Kidney (tissue), 14 donors: ENCODE data around the gene DUSP22. TPM values are rescaled to one million over a fixed set of nuclear protein-coding genes. Genes with fewer than 3 reads are reported as not detected.

Experiments
- DNase-seq, 5 donors: peaks; one replicate each; pipeline ENCODE4 v3.0.0-alpha.2; 2013 to 2020
- FAIRE-seq: peaks from 2 replicates; lab custom pipeline; 2012; peaks lifted over from hg19 to GRCh38; lab: Jason Lieb, UNC
- H3K27ac ChIP-seq, 2 donors: one replicate each; pipeline ENCODE4 v1.7.0; 2013; ENCODE audit warnings: low read depth in 2 of 2, low read length in 2 of 2, inconsistent platforms in 1 of 2
- H3K27me3 ChIP-seq: one replicate; pipeline ENCODE4 v1.7.1; 2013; ENCODE audit warnings: low read length, inconsistent platforms; ENCODE audit not compliant: control insufficient read depth, insufficient read depth
- H3K36me3 ChIP-seq, 3 donors: one replicate each; pipeline versions ENCODE4 v1.7.0 to v1.7.1; 2013; ENCODE audit warnings: low read length in 3 of 3, control low read depth in 1 of 3, inconsistent platforms in 1 of 3; ENCODE audit not compliant: insufficient read depth in 3 of 3, control insufficient read depth in 2 of 3
- H3K4me1 ChIP-seq, 3 donors: one replicate each; pipeline versions ENCODE4 v1.7.0 to v1.7.1; 2013; ENCODE audit warnings: low read length in 3 of 3, inconsistent platforms in 1 of 3, low read depth in 1 of 3; ENCODE audit not compliant: control insufficient read depth in 2 of 3, insufficient read depth in 2 of 3
- H3K4me3 ChIP-seq, 3 donors: one replicate each; pipeline versions ENCODE4 v1.7.0 to v1.8.1; 2013; ENCODE audit warnings: low read length in 3 of 3, control low read depth in 1 of 3, inconsistent platforms in 1 of 3
- H3K9ac ChIP-seq, 3 donors: one replicate each; pipeline versions ENCODE4 v1.7.0 to v1.7.1; 2013; ENCODE audit warnings: low read length in 3 of 3, control low read depth in 1 of 3, inconsistent platforms in 1 of 3
- H3K9me3 ChIP-seq, 3 donors: one replicate each; pipeline versions ENCODE4 v1.7.0 to v1.7.1; 2013; ENCODE audit warnings: low read length in 3 of 3, control low read depth in 1 of 3, inconsistent platforms in 1 of 3; ENCODE audit not compliant: control insufficient read depth in 2 of 3, insufficient read depth in 1 of 3
- intact Hi-C: fragments of 100-400 bp; cut with DNase I; formaldehyde crosslinking; loops from one replicate; pipeline ENCODE4 v1.11.1; 2022
- polyA plus RNA-seq: library from polyadenylated mRNA; stranded (reverse); fragments of 350-450 nt; fragmentation: Illumina TruSeq; extraction: RNeasy Lipid Tissue Mini Kit (QIAGEN cat#74804); gene quantifications from one replicate; pipeline ENCODE4 v1.2.3, GENCODE V29; 2014; ENCODE audit warnings: low read depth, low replicate concordance; ENCODE audit not compliant: insufficient read depth
- total RNA-seq: library from RNA; stranded (reverse); fragmentation: NEBNext Ultra II Directional; extraction: Animal tissue kit (Norgen Biotek cat#: 25700); gene quantifications from one replicate; pipeline ENCODE4 v1.2.1, GENCODE V29; 2021
- TF ChIP-seq, protein P1 (sequence below): IDR thresholded peaks from 3 replicates; pipeline ENCODE4 v1.5.1; 2012; ENCODE audit warnings: mild to moderate bottlenecking, moderate library complexity, borderline replicate concordance; ENCODE audit not compliant: insufficient read depth; ENCODE audit errors: extremely low read depth
- donor health status: control.
- donor health status: control.
- donor health status: control.
- donor health status: control.
- donor health status: control.
- donor health status: DM: yes; HTN: yes; CAD: no.
- donor health status: Normal renal cell carcinoma (clear cell type).

DUSP22 gene
- total and polyA plus RNA-seq, 2 donors from 2014 or later = 24.0 to 60.7 TPM

DNA sequence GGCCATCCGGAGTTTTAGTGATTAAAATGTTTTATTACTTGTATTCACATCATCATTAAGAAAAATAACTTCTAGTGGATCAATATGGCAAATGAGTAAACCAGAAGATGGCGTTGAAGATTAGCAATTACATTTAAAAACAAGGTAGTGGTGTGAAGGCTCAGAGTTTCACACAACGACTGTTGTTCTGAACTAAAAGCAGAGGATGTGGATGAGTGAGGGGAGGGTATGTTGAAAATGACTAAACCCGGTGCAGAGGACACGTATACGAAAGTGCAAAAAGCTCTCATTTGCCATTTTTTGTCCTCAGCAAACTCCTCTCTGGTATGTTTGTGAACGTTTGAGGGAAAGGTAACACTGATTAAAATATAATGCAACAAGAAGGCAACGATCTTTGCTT, 97.3 kb downstream of the DUSP22 start:
- intact Hi-C loops = no loop called here

DNA sequence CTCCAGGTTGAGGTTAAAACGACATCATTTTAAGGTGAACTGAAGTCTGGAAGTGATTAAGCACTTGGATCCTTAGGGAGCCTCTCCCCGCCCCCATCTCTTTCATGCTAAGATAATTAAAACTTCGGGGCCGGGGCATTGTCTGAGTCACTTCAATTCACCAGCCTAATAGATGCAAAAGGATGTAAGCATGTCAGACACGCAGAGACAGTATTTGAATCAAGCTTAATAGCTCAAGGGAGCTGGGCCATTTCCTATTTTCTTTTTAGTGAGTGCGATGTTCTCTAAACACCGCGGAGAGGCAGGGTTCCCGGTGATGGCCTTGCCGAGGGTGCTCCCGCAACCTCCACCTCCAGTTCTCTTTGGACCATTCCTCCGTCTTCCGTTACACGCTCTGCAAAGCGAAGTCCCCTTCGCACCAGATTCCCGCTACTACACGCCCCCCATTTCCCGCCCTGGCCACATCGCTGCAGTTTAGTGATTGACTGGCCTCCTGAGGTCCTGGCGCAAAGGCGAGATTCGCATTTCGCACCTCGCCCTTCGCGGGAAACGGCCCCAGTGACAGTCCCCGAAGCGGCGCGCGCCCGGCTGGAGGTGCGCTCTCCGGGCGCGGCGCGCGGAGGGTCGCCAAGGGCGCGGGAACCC, 98.7 kb downstream of the DUSP22 start:
- FAIRE-seq = no peak
- intact Hi-C loops = no loop called here
- Histone ChIP-seq H3K27me3 (peaks cover 53% of the 10 kb centered on the region), H3K9ac (no peak overlapping the region), H3K9me3 (no peaks in the 10 kb centered on the region), H3K27ac (no peak overlapping the region), H3K4me1 (peaks cover 0 to 13% (median 0%) of the 10 kb centered on the region in 3 donors), H3K4me3 (no peak overlapping the region), H3K36me3 (no peaks in the 10 kb centered on the region)
- DNase-seq = peak in 1 of 5 donors; percentile 18
- TF ChIP-seq, protein P1, sequence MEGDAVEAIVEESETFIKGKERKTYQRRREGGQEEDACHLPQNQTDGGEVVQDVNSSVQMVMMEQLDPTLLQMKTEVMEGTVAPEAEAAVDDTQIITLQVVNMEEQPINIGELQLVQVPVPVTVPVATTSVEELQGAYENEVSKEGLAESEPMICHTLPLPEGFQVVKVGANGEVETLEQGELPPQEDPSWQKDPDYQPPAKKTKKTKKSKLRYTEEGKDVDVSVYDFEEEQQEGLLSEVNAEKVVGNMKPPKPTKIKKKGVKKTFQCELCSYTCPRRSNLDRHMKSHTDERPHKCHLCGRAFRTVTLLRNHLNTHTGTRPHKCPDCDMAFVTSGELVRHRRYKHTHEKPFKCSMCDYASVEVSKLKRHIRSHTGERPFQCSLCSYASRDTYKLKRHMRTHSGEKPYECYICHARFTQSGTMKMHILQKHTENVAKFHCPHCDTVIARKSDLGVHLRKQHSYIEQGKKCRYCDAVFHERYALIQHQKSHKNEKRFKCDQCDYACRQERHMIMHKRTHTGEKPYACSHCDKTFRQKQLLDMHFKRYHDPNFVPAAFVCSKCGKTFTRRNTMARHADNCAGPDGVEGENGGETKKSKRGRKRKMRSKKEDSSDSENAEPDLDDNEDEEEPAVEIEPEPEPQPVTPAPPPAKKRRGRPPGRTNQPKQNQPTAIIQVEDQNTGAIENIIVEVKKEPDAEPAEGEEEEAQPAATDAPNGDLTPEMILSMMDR = no peak

More for the DNA sequence above, 97.3 kb downstream of the DUSP22 start:
- Histone ChIP-seq H3K27ac (no peak overlapping the region), H3K9me3 (no peaks in the 10 kb centered on the region), H3K27me3 (peaks cover 42% of the 10 kb centered on the region), H3K9ac (no peak overlapping the region), H3K4me1 (peaks cover 0 to 13% (median 0%) of the 10 kb centered on the region in 3 donors), H3K36me3 (no peaks in the 10 kb centered on the region), H3K4me3 (no peak overlapping the region)
- TF ChIP-seq, protein P1 = no peak
- no peak for DNase-seq
- no peak for FAIRE-seq

DNA sequence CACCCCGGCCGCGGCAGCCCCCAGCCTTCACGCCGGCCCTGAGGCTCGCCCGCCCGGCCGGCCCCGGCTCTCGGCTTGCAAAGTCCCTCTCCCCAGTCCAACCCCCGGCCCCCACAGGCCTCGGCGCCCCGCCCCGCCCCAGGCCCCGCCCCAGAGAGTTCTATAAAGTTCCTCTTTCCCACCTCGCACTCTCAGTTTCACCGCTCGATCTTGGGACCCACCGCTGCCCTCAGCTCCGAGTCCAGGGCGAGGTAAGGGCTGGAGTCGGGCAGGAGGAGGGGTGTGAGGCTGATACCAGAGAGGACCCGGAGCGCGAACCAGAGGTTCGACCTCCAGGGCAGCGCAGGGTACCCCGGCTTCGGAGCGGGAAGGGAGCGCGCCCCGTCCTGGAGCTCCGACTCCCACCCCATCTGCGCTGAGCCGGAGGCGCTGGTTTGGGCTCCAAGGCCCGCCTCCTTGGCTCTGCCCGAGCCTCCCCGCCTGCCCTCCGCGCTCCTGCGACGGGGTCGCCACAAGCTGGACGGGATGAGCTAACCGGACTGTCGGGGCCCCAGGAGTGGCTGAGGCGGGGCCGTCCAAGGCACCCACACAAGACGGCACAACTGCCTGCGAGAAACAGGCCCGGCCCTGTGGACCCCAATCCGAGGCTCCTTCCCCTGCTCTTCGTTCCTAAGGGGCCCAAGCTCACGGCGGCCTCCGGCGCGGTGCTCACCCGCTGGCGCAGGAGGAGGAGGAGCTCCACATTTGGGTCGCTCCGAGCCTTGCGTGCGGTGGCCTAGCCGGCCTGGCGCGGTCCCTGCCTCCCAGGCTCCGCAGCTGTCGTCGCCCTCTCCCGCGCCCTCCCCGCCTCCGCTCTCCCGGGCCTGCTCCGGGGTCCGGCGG, 99.5 kb downstream of the DUSP22 start, which contains the start of gene IRF4:
TSS of gene IRF4 (plus strand) at position 194 of the 882 bp plus-strand sequence. CDS start 1,401 bp downstream, outside the sequence.
- peaks cover 0 to 13% (median 0%) of the 10 kb centered on the region in 3 donors for H3K4me1 ChIP-seq
- peak in 3 of 5 donors; percentile 14 to 76 (median 60) for DNase-seq
- peaks cover 53% of the 10 kb centered on the region for H3K27me3 ChIP-seq
- H3K9me3 ChIP-seq = no peaks in the 10 kb centered on the region
- H3K27ac ChIP-seq = no peak within 1 kb of the TSS
- intact Hi-C loops = no loop called here
- no peak within 1 kb of the TSS for H3K9ac ChIP-seq
- no peak within 1 kb of the TSS for H3K4me3 ChIP-seq
- FAIRE-seq = no peak
- TF ChIP-seq, protein P1 = no peak
- no peaks in the 10 kb centered on the region for H3K36me3 ChIP-seq
